ENCODE data around the gene TPRG1L. TPM values are rescaled to one million over a fixed set of nuclear protein-coding genes. Genes with fewer than 3 reads are reported as not detected.

Gene TPRG1L
- total RNA-seq, 1 donor from 2014 or later = 33.7 TPM

GRCh38 chr1:3634059-3634800, 9.4 kb downstream of the TPRG1L start:
- no peak overlapping the region for H3K4me3 ChIP-seq (ENCODE audit: insufficient read depth, low read depth, low read length)
- DNase-seq (ENCODE audit: low read depth) = no peak
- H3K4me1 ChIP-seq (ENCODE audit: insufficient read depth, low read length) = no peaks in the 10 kb centered on the region
- TF ChIP-seq EZH2 (IDR thresholded peaks at IDR 0.05; ENCODE audit: insufficient read depth, low read length) (no peak), CTCF (IDR thresholded peaks at IDR 0.05; ENCODE audit: insufficient read depth, low read depth, low read length) (no peak)
- H4K20me1 ChIP-seq (ENCODE audit: insufficient read depth, low read length) = peaks cover 10% of the 10 kb centered on the region
- H3K36me3 ChIP-seq (ENCODE audit: insufficient read depth, low read length) = peaks cover 12% of the 10 kb centered on the region
- no peak for FAIRE-seq
- H3K27ac Mint-ChIP-seq (ENCODE audit: unreplicated experiment) = no peak overlapping the region
- H3K9me3 ChIP-seq (ENCODE audit: insufficient read depth, low read depth, low read length) = no peaks in the 10 kb centered on the region
- no peak overlapping the region for H3K27ac ChIP-seq (ENCODE audit: low read depth, low read length)
- H3K27me3 Mint-ChIP-seq (ENCODE audit: low read depth, unreplicated experiment) = no peaks in the 10 kb centered on the region
- no peaks in the 10 kb centered on the region for H3K27me3 ChIP-seq (ENCODE audit: insufficient read depth, low read length)
- no peak overlapping the region for H3K4me3 Mint-ChIP-seq (ENCODE audit: unreplicated experiment)
- no peaks in the 10 kb centered on the region for H3K79me2 ChIP-seq (ENCODE audit: insufficient read depth, low read length)
- peaks cover 2% of the 10 kb centered on the region for H3K4me1 Mint-ChIP-seq (ENCODE audit: low read depth, unreplicated experiment)
- no peak overlapping the region for H3K4me2 ChIP-seq (ENCODE audit: low read length)
- no peak overlapping the region for H3K9ac ChIP-seq (ENCODE audit: low read length)
- no peak overlapping the region for H2AFZ ChIP-seq (ENCODE audit: low read depth, low read length)
- no peaks in the 10 kb centered on the region for H3K9me3 Mint-ChIP-seq (ENCODE audit: unreplicated experiment)
- H3K36me3 Mint-ChIP-seq (ENCODE audit: low read depth, unreplicated experiment) = peaks cover 30% of the 10 kb centered on the region

GRCh38 chr1:3636080-3636479, 11.3 kb downstream of the TPRG1L start:
- H3K27me3 ChIP-seq (ENCODE audit: insufficient read depth, low read length) = no peaks in the 10 kb centered on the region
- no peaks in the 10 kb centered on the region for H4K20me1 ChIP-seq (ENCODE audit: insufficient read depth, low read length)
- no peak for DNase-seq (ENCODE audit: low read depth)
- no peak for FAIRE-seq
- no peak overlapping the region for H3K4me2 ChIP-seq (ENCODE audit: low read length)
- TF ChIP-seq EZH2 (IDR thresholded peaks at IDR 0.05; ENCODE audit: insufficient read depth, low read length) (no peak), CTCF (IDR thresholded peaks at IDR 0.05; ENCODE audit: insufficient read depth, low read depth, low read length) (no peak)
- no peak overlapping the region for H2AFZ ChIP-seq (ENCODE audit: low read depth, low read length)
- peaks cover 21% of the 10 kb centered on the region for H3K36me3 Mint-ChIP-seq (ENCODE audit: low read depth, unreplicated experiment)
- H3K4me1 Mint-ChIP-seq (ENCODE audit: low read depth, unreplicated experiment) = peaks cover 2% of the 10 kb centered on the region
- no peaks in the 10 kb centered on the region for H3K79me2 ChIP-seq (ENCODE audit: insufficient read depth, low read length)
- no peak overlapping the region for H3K4me3 Mint-ChIP-seq (ENCODE audit: unreplicated experiment)
- no peaks in the 10 kb centered on the region for H3K4me1 ChIP-seq (ENCODE audit: insufficient read depth, low read length)
- H3K27ac ChIP-seq (ENCODE audit: low read depth, low read length) = no peak overlapping the region
- H3K9me3 Mint-ChIP-seq (ENCODE audit: unreplicated experiment) = no peaks in the 10 kb centered on the region
- no peak overlapping the region for H3K4me3 ChIP-seq (ENCODE audit: insufficient read depth, low read depth, low read length)
- no peaks in the 10 kb centered on the region for H3K9me3 ChIP-seq (ENCODE audit: insufficient read depth, low read depth, low read length)
- H3K9ac ChIP-seq (ENCODE audit: low read length) = no peak overlapping the region
- H3K27ac Mint-ChIP-seq (ENCODE audit: unreplicated experiment) = no peak overlapping the region
- H3K27me3 Mint-ChIP-seq (ENCODE audit: low read depth, unreplicated experiment) = no peaks in the 10 kb centered on the region
- H3K36me3 ChIP-seq (ENCODE audit: insufficient read depth, low read length) = peaks cover 11% of the 10 kb centered on the region

- Mint-ChIP-seq H3K4me3 (ENCODE audit: unreplicated experiment) (no peak overlapping the region), H3K4me1 (ENCODE audit: low read depth, unreplicated experiment) (peaks cover 2% of the 10 kb centered on the region), H3K36me3 (ENCODE audit: low read depth, unreplicated experiment) (peaks cover 21% of the 10 kb centered on the region), H3K27ac (ENCODE audit: unreplicated experiment) (no peak overlapping the region), H3K9me3 (ENCODE audit: unreplicated experiment) (no peaks in the 10 kb centered on the region), H3K27me3 (ENCODE audit: low read depth, unreplicated experiment) (no peaks in the 10 kb centered on the region)
- DNase-seq (ENCODE audit: low read depth) (no peak), FAIRE-seq (no peak)
- peaks cover 11% of the 10 kb centered on the region for H3K36me3 ChIP-seq (ENCODE audit: insufficient read depth, low read length)
- no peaks in the 10 kb centered on the region for H3K9me3 ChIP-seq (ENCODE audit: insufficient read depth, low read depth, low read length)
- no peaks in the 10 kb centered on the region for H3K4me1 ChIP-seq (ENCODE audit: insufficient read depth, low read length)
- H3K79me2 ChIP-seq (ENCODE audit: insufficient read depth, low read length) = no peaks in the 10 kb centered on the region
- H3K4me3 ChIP-seq (ENCODE audit: insufficient read depth, low read depth, low read length) = no peak overlapping the region
- no peak overlapping the region for H2AFZ ChIP-seq (ENCODE audit: low read depth, low read length)
- H3K27ac ChIP-seq (ENCODE audit: low read depth, low read length) = no peak overlapping the region
- TF ChIP-seq EZH2 (IDR thresholded peaks at IDR 0.05; ENCODE audit: insufficient read depth, low read length) = no peak
- TF ChIP-seq CTCF (IDR thresholded peaks at IDR 0.05; ENCODE audit: insufficient read depth, low read depth, low read length) = no peak
- no peak overlapping the region for H3K4me2 ChIP-seq (ENCODE audit: low read length)
- H3K9ac ChIP-seq (ENCODE audit: low read length) = no peak overlapping the region
- H3K27me3 ChIP-seq (ENCODE audit: insufficient read depth, low read length) = no peaks in the 10 kb centered on the region
- H4K20me1 ChIP-seq (ENCODE audit: insufficient read depth, low read length) = no peaks in the 10 kb centered on the region
Measured at GRCh38 chr1:3636531-3636930, 11.7 kb downstream of the TPRG1L start.
